GM23338 (cell line): Measurements from ENCODE around the gene ARID1B.

Source experiments
- CREB1 ChIP-seq: fragments of 250-450 bp; sonication (Bioruptor Pico); IDR thresholded peaks from 2 replicates; pipeline ENCODE4 v1.5.0; 2020; ENCODE audit warnings: low read depth, mild to moderate bottlenecking, moderate library complexity
- CTCF ChIP-seq, 2 experiments: fragments of 200-600 bp in 1 of 2; sonication (generic) in 1 of 2; conservative IDR thresholded peaks; 2 replicates each; pipeline versions ENCODE4 v1.5.1 to v1.6.1; 2016 to 2017; ENCODE audit warnings: antibody characterized with exemption in 2 of 2, low read depth in 2 of 2, mild to moderate bottlenecking in 2 of 2, moderate library complexity in 1 of 2
- EZH2phosphoT487 ChIP-seq: fragments of 200-600 bp; sonication (generic); IDR thresholded peaks from one replicate; pipeline ENCODE4 v1.8.1; 2018; ENCODE audit warnings: antibody characterized with exemption; ENCODE audit not compliant: unreplicated experiment
- JUNB ChIP-seq: IDR thresholded peaks from one replicate; pipeline ENCODE4 v1.6.1; 2016; ENCODE audit warnings: antibody characterized with exemption; ENCODE audit not compliant: unreplicated experiment
- POLR2AphosphoS5 ChIP-seq: IDR thresholded peaks from 2 replicates; pipeline ENCODE4 v1.6.1; 2016; ENCODE audit warnings: antibody characterized with exemption, low read depth
- REST ChIP-seq: IDR thresholded peaks from one replicate; pipeline ENCODE4 v1.6.1; 2018; ENCODE audit warnings: antibody characterized with exemption; ENCODE audit not compliant: unreplicated experiment
- ZNF331 ChIP-seq: fragments of 250-450 bp; sonication (Bioruptor Pico); IDR thresholded peaks from 2 replicates; pipeline ENCODE4 v1.5.0; 2020; ENCODE audit warnings: low read depth, mild to moderate bottlenecking, moderate library complexity

- TF ChIP-seq JUNB (no peak), POLR2AphosphoS5 (no peak), REST (no peak), CTCF (conservative IDR thresholded peaks at IDR 0.05; ENCODE audit: low read depth in 2 of 2) (no peak), CREB1 (CRISPR knock-in tag) (no peak), ZNF331 (CRISPR knock-in tag) (no peak), EZH2phosphoT487 (no peak)
Observed at GRCh38 chr6:157047951-157048350, 270.8 kb downstream of the ARID1B start.
